T-helper 17 cell (primary cell): ENCODE data around the gene SOX6. TPM values are rescaled to one million over a fixed set of nuclear protein-coding genes. Genes with fewer than 3 reads are reported as not detected.

Source experiments
- ATAC-seq: fragments of 150-1000 bp; cut with Tn5 transposase; 2 replicates; pipeline ENCODE4 v1.10.0; 2021; ENCODE audit warnings: mild to moderate bottlenecking, moderate library complexity
- DNase-seq, 3 donors: peaks; one replicate each; pipeline versions ENCODE4 v3.0.0 to v3.0.0-alpha.2; 2020 to 2021
- H3K9me3 ChIP-seq: one replicate; pipeline ENCODE4 v1.7.0; 2013; ENCODE audit warnings: low read length, mild to moderate bottlenecking; ENCODE audit not compliant: control insufficient read depth, poor library complexity, severe bottlenecking
- H3K27ac Mint-ChIP-seq: one replicate; pipeline ENCODE4 v1.8.0; 2022; ENCODE audit warnings: mild to moderate bottlenecking, moderate library complexity, mixed read lengths
- H3K27me3 Mint-ChIP-seq: one replicate; pipeline ENCODE4 v1.8.0; 2022; ENCODE audit warnings: mixed read lengths
- H3K36me3 Mint-ChIP-seq: one replicate; pipeline ENCODE4 v1.8.0; 2022; ENCODE audit warnings: low read depth, mixed read lengths
- H3K4me1 Mint-ChIP-seq: one replicate; pipeline ENCODE4 v1.8.0; 2022; ENCODE audit warnings: mild to moderate bottlenecking, mixed read lengths
- H3K4me3 Mint-ChIP-seq: one replicate; pipeline ENCODE4 v1.8.0; 2022; ENCODE audit warnings: mild to moderate bottlenecking, moderate library complexity, mixed read lengths
- total RNA-seq, 4 donors: library from RNA in 2 of 4; stranded (reverse) in 2 of 4; gene quantifications; one replicate each; pipeline ENCODE4 v1.2.3 and lab custom pipeline; 2022 to 2026

SOX6 gene
- total RNA-seq, 2 donors from 2014 or later = 0.10 TPM; not detected in 1

DNA sequence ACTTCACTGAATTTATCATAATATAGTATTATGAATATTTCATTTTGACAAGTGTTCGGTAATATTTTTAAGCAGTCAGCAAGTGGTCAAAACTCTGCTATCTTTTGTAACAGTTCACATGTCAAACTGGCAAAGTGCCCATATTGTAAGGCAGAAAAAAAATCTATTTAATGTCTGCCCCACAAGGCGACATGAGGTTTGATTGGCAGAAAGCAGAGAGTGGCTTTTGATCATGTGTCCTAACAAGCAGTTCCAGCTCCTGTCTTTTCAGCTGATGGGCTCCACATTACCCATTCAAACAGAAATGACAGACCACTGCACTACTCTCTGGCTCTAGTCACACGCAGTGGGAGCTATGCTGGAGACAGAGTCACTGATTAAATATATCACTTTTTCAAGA lies 59.0 kb downstream of the SOX6 start:
- Mint-ChIP-seq H3K27me3 (no peaks in the 10 kb centered on the region), H3K36me3 (no peaks in the 10 kb centered on the region), H3K4me1 (no peaks in the 10 kb centered on the region), H3K27ac (no peak overlapping the region), H3K4me3 (no peak overlapping the region)
- ATAC-seq (no peak), DNase-seq (no peak)
- H3K9me3 ChIP-seq = no peaks in the 10 kb centered on the region

DNA sequence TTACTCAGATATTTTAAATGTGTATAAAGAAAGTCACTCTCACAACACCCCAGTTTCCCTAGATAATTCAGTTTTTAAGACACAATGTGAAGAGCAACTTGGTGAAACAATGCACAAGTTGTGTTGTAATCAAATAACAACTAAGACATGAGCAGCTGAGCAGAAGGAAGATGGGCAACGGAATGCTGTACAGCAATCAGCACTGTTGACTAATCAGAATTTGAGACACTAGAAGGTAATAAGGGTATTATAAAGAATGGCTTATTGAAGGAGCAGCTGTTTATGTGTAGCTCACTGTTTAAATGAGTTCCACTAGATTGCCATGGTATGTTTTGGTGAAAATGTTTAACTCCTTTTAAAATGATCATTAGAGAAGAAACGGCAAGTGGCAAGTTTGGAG lies 60.1 kb downstream of the SOX6 start:
- Mint-ChIP-seq H3K4me1 (no peaks in the 10 kb centered on the region), H3K4me3 (no peak overlapping the region), H3K27ac (no peak overlapping the region), H3K36me3 (no peaks in the 10 kb centered on the region), H3K27me3 (no peaks in the 10 kb centered on the region)
- DNase-seq (no peak), ATAC-seq (no peak)
- no peaks in the 10 kb centered on the region for H3K9me3 ChIP-seq

DNA sequence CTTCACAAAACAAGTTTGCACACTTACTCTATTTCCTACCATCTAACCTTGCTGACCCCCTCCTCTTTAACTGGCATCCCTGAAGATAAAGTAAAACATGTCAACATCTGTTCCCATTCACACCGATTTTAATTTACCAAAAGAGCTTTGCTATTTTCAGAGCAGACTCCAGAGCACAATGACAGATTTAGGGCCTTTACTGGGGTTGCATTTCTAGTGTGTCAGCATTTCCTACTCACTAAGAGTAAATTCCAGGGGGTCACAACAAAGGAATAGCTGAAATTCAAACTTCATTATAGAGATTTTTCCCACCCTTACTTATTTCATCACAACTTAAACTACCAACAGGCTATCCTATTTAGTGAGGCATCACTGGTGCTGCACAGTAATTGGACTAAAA lies 60.8 kb downstream of the SOX6 start:
- H3K27ac Mint-ChIP-seq = no peak overlapping the region

DNA sequence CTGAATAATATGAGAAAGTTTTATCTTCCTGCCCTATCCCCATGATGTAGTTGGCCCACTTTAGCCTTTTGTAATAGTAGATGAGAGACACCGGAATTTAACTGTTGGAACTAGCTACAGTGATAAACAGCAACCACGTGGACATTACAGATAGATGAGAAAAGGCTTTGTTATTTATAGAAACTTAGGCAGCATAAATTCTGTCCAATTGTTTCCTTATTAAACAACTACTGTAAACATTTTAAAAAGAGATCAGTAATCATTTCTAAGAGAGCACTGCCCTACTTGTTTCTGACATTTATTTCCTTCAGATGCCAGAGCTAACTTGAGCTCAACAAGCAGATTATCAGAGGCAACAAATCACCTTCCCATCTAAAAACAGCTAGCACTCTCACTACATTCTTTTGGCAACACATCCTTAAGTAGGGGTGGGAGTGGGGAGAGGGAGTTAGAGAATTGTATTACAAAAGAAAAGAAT lies 63.1 kb downstream of the SOX6 start:
- Mint-ChIP-seq H3K4me3 (no peak overlapping the region), H3K4me1 (no peaks in the 10 kb centered on the region), H3K27ac (no peak overlapping the region), H3K36me3 (no peaks in the 10 kb centered on the region), H3K27me3 (no peaks in the 10 kb centered on the region)
- H3K9me3 ChIP-seq = no peaks in the 10 kb centered on the region
- no peak for DNase-seq
- no peak for ATAC-seq

More for the DNA sequence above, 60.8 kb downstream of the SOX6 start:
- DNase-seq (no peak), ATAC-seq (no peak)
- no peak overlapping the region for H3K4me3 Mint-ChIP-seq
- H3K36me3 Mint-ChIP-seq = no peaks in the 10 kb centered on the region
- H3K27me3 Mint-ChIP-seq = no peaks in the 10 kb centered on the region
- no peaks in the 10 kb centered on the region for H3K9me3 ChIP-seq
- no peaks in the 10 kb centered on the region for H3K4me1 Mint-ChIP-seq

DNA sequence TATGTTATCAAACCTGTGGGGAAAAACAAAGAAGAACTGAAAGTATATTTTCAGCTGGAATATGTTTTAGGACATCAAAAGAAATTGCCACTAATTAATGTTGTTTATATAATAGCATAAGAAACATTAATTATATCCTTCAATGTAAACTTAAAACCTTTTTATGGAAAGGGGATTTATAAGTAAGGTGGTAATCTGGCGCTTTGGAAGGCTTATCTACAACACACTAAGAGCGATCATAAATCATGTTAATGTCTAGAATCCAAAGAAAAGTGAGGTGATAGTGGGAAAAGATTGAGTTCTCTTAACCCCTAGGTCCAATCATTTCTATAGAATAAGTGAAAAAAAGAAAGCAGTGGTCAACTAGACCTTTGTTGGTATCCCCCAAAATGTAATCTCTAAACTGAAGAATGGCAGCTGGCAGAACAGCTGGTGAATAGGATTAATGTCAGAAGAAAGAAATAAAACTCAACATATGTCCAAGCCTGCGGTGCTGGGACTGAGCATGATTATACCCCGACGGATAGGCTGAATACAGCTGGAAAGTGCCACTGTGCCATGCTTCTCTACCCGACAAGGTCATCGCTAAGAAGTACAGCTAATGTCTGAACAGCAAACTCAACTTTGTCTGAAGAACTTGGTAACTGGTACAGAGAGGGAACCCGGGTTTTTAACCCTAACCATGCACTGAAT lies 64.0 kb downstream of the SOX6 start:
- no peak overlapping the region for H3K27ac Mint-ChIP-seq
- no peaks in the 10 kb centered on the region for H3K4me1 Mint-ChIP-seq
- no peaks in the 10 kb centered on the region for H3K27me3 Mint-ChIP-seq
- H3K36me3 Mint-ChIP-seq = no peaks in the 10 kb centered on the region
- no peak overlapping the region for H3K4me3 Mint-ChIP-seq
- DNase-seq (no peak), ATAC-seq (no peak)
- H3K9me3 ChIP-seq = no peaks in the 10 kb centered on the region

DNA sequence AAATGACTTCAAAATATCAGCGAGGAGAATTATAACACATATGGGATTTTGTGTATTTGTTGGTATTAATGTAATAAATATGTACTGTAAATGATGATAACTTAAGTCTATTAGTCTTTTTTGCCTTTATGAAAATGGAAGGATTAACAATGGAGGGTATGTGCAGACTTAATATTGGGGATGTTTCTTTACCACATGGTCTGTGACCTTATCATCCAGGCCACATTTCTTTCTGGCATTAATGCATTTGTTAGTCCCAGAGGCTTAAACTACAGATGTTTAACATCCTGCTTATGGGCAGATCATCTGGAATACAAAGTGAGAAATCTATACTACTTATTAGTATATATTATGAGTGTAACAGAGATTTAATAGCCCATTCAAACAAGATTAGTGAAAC lies 64.6 kb downstream of the SOX6 start:
- H3K9me3 ChIP-seq = no peaks in the 10 kb centered on the region
- Mint-ChIP-seq H3K27ac (no peak overlapping the region), H3K36me3 (no peaks in the 10 kb centered on the region), H3K27me3 (no peaks in the 10 kb centered on the region), H3K4me1 (no peaks in the 10 kb centered on the region), H3K4me3 (no peak overlapping the region)
- DNase-seq (no peak), ATAC-seq (no peak)

DNA sequence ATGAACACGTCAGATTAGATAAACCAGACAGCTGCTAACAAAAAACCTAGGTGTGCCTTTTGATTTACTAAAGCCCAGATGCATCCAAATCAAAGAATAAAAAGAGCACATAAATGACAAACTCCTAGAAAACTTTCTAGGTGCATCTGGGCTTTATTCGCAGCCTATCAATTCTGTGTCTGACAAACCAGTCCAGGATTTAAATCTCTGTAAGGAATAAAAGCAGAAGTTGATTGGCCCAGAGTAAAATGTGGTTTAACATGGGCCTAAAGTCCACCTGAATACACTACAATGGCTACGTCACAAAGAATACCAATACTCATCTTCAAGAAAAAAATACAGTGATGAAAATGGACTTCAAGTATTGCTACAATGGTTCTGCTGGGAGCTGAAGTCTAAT lies 66.8 kb downstream of the SOX6 start:
- Mint-ChIP-seq H3K27ac (no peak overlapping the region), H3K4me1 (no peaks in the 10 kb centered on the region), H3K36me3 (no peaks in the 10 kb centered on the region), H3K27me3 (no peaks in the 10 kb centered on the region), H3K4me3 (no peak overlapping the region)
- no peak for DNase-seq
- no peaks in the 10 kb centered on the region for H3K9me3 ChIP-seq
- no peak for ATAC-seq

DNA sequence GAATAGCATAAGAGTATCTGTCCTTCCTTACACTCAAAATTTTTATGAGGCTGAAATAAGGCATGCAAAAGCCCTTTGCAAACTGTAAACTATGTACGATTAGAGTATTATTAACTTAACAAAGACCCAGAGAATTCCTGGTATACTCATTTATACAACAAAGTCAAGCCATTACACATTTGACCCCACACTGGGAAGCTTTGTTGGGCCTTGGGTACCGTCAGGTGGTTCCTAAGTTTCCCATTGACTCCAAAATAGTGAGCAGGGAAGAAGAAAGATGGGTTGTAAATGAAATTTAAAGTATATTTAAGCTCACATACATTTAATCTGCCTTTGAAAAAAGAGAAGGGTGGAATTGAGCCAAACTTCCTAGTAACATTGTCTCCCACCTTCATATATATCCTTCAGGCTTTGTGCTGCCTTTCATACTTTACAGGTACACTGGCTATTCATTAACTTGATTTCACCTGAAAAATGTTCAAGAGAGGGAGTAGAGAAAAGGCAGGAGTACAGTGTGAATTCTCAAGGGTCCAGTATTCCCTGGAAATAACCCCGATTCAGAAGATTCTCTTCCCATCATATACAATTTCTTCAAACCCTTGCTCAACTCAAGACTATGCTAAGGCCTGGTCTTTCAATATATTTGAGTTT lies 68.6 kb downstream of the SOX6 start:
- Mint-ChIP-seq H3K4me1 (no peaks in the 10 kb centered on the region), H3K36me3 (no peaks in the 10 kb centered on the region), H3K27ac (no peak overlapping the region), H3K27me3 (no peaks in the 10 kb centered on the region), H3K4me3 (no peak overlapping the region)
- ATAC-seq = no peak
- no peaks in the 10 kb centered on the region for H3K9me3 ChIP-seq
- DNase-seq = no peak

DNA sequence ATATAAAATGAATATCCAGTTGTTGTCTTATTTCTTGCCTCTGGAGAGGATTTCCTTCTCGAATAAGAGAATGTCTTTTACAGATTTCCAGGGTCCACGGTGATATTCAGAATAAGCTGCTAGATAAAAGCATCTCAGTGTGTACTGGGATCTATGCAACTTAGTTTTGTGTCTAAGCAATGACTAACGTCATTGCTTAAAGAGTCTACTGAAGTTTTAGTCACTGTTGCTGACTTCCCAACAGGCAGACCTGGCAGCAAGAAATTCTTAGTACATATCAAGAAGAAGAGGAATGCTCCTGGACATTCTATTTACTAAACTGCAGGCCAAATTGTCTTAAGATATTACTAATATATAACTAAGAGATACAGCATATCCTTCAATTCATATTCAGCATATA lies 70.3 kb downstream of the SOX6 start:
- DNase-seq (no peak), ATAC-seq (no peak)
- no peaks in the 10 kb centered on the region for H3K9me3 ChIP-seq
- Mint-ChIP-seq H3K36me3 (no peaks in the 10 kb centered on the region), H3K4me3 (no peak overlapping the region), H3K27ac (no peak overlapping the region), H3K27me3 (no peaks in the 10 kb centered on the region), H3K4me1 (no peaks in the 10 kb centered on the region)

DNA sequence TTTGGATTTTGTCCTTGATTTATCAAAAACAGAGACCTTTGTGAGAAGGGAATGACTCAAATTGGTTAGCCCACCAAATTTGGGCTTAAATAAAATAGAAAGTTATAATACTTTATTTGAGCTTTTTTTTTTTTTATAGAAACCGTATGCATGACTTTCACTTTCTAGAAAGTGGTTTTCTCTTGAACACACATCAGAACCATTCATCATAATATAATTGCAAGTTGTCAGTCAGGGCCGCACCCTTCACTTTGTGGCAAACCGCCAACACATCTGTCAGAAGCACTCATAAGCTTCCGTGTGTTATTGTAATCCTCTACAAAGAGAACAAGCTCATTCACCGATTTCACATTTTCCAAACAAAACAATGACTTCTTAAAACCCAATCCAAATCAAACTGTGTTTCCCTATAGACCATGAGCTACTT lies 76.1 kb downstream of the SOX6 start:
- H3K9me3 ChIP-seq = no peaks in the 10 kb centered on the region
- DNase-seq (no peak), ATAC-seq (no peak)
- Mint-ChIP-seq H3K4me3 (no peak overlapping the region), H3K4me1 (no peaks in the 10 kb centered on the region), H3K27ac (no peak overlapping the region), H3K36me3 (no peaks in the 10 kb centered on the region), H3K27me3 (no peaks in the 10 kb centered on the region)

DNA sequence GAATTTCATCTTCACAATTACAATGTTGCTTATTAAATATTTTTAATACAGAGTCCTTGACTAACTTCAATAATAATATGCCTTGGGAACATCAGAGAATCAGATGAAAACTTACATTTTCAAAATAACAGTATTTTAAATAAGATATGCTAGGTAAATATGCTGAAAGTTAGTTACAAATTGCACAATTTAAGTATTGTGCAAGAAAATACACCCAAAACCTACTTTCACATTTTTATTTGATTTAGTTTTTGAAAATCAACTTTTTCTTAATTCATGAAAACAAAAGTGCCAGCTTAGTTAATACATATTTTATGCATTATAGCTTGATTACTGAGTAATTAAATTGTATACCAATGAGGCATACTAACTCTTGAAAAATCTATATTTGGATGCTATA lies 76.8 kb downstream of the SOX6 start:
- H3K27ac Mint-ChIP-seq = no peak overlapping the region
- ATAC-seq (no peak), DNase-seq (no peak)
- no peaks in the 10 kb centered on the region for H3K36me3 Mint-ChIP-seq
- H3K27me3 Mint-ChIP-seq = no peaks in the 10 kb centered on the region
- no peak overlapping the region for H3K4me3 Mint-ChIP-seq
- no peaks in the 10 kb centered on the region for H3K9me3 ChIP-seq
- no peaks in the 10 kb centered on the region for H3K4me1 Mint-ChIP-seq

DNA sequence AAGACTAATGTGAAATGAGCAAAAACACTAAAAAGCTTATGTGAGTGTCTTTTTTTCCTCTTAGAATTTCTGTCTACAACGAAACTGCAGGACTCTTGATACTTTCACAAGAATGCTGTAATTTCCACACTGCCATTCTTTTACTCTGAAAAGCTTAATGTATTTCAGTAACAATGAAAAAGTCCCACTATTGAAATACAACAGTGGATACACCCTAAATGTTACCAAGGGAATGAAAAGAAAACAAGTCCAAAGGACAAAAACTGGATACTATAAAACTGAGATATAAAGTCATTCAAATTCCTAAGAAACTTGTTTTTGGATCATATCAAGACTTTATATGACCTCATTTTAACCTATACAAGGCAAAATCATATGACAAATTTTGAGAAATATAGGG lies 77.4 kb downstream of the SOX6 start:
- Mint-ChIP-seq H3K27me3 (no peaks in the 10 kb centered on the region), H3K36me3 (no peaks in the 10 kb centered on the region), H3K4me1 (no peaks in the 10 kb centered on the region), H3K27ac (no peak overlapping the region), H3K4me3 (no peak overlapping the region)
- H3K9me3 ChIP-seq = no peaks in the 10 kb centered on the region
- no peak for ATAC-seq
- DNase-seq = no peak

DNA sequence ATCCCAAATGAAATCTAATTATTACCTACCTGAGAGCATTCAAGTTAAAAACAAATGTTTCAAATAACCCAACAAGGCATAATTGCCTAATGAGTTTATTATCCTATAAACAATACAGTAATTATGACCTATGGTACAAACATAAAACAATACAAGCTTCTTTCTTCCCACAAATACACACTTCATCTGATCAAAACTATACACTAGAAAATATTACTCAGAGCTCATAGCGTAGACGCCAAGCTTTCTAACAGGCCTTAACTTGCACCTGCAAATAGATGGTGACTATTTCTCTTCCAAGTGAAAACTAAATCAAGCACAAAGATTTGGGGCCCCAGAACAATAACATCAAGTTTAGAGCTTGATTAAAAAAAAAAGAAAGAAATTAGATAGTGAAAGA lies 78.1 kb downstream of the SOX6 start:
- Mint-ChIP-seq H3K27ac (no peak overlapping the region), H3K4me3 (no peak overlapping the region), H3K27me3 (no peaks in the 10 kb centered on the region), H3K36me3 (no peaks in the 10 kb centered on the region), H3K4me1 (no peaks in the 10 kb centered on the region)
- DNase-seq (no peak), ATAC-seq (no peak)
- no peaks in the 10 kb centered on the region for H3K9me3 ChIP-seq

DNA sequence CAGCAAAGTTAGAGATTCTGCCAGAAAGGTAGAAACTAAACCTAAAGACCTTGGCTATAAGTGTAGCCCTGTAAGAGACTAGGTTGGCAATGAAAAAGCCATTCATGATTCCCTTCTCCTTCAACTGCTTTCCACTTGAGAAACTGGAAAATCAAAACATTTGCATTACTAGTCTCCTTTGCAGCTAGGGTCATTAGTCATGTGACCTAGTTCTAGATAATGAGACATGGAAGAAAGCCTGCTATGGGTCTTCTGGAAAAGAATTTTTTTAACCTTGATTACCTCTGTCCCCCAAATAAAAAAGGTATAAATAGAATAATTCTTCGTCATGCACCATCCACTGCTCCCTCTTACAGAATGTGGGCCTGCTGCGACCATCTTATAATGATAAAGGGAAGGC lies 80.1 kb downstream of the SOX6 start:
- H3K27ac Mint-ChIP-seq = no peak overlapping the region
- ATAC-seq = no peak
- no peak overlapping the region for H3K4me3 Mint-ChIP-seq
- H3K36me3 Mint-ChIP-seq = no peaks in the 10 kb centered on the region
- no peak for DNase-seq
- H3K9me3 ChIP-seq = no peaks in the 10 kb centered on the region
- no peaks in the 10 kb centered on the region for H3K4me1 Mint-ChIP-seq
- H3K27me3 Mint-ChIP-seq = no peaks in the 10 kb centered on the region
